PC-9 (cell line): ENCODE data around the gene PLS3. TPM values are rescaled to one million over a fixed set of nuclear protein-coding genes. Genes with fewer than 3 reads are reported as not detected.
"Not testable (repeated sequence)": the region's sequence is repeated elsewhere in the genome, so short reads cannot be mapped to it uniquely, and the experiment has no call there.

Experiments used
- BruUV-seq: library from RNA; stranded (reverse); fragments of 400-500 nt; replicated peaks from 2 replicates; lab custom pipeline; 2021; lab: Mats Ljungman, UMichigan
- CTCF ChIA-PET: fragments of 300-600 bp; sonication (Branson Sonifier 250); formaldehyde crosslinking; loops from one replicate; lab custom pipeline; 2022; ENCODE audit warnings: antibody characterized with exemption; lab: Charles Lee
- POLR2A ChIA-PET: fragments of 300-600 bp; sonication (Branson Sonifier 250); formaldehyde crosslinking; loops from one replicate; lab custom pipeline; 2022; ENCODE audit warnings: antibody characterized with exemption; ENCODE audit not compliant: unreplicated experiment; lab: Charles Lee
- DNase-seq, 2 experiments: peaks; one replicate each; pipeline versions ENCODE4 v3.0.0 to v3.0.0-alpha.2; 2015 to 2022; ENCODE audit warnings: mixed read lengths in 1 of 2
- H2AFZ ChIP-seq: fragments of 200-600 bp; sonication (generic); 2 replicates; pipeline ENCODE4 v1.8.1; 2017; ENCODE audit warnings: antibody characterized with exemption
- H3F3A ChIP-seq: fragments of 200-600 bp; sonication (generic); 2 replicates; pipeline ENCODE4 v1.8.1; 2017; ENCODE audit warnings: antibody characterized with exemption, mild to moderate bottlenecking, low read depth; ENCODE audit not compliant: insufficient read depth
- H3K27ac ChIP-seq: fragments of 200-600 bp; sonication (generic); 2 replicates; pipeline ENCODE4 v1.6.1; 2016; ENCODE audit warnings: mixed run types
- H3K27me3 ChIP-seq: fragments of 200-600 bp; sonication (generic); 2 replicates; pipeline ENCODE4 v1.6.1; 2016; ENCODE audit warnings: low read depth, mixed run types; ENCODE audit not compliant: insufficient read depth
- H3K36me3 ChIP-seq: fragments of 200-600 bp; sonication (generic); 2 replicates; pipeline ENCODE4 v1.6.1; 2016; ENCODE audit warnings: low read depth, mixed run types
- H3K4me1 ChIP-seq: fragments of 200-600 bp; sonication (generic); replicated peaks from 2 replicates; pipeline ENCODE4 v1.6.1; 2016; ENCODE audit warnings: mixed run types; ENCODE audit not compliant: insufficient read depth
- H3K4me2 ChIP-seq: fragments of 200-600 bp; sonication (generic); 2 replicates; pipeline ENCODE4 v1.6.1; 2017; ENCODE audit warnings: mixed run types
- H3K4me3 ChIP-seq: fragments of 200-600 bp; sonication (generic); 2 replicates; pipeline ENCODE4 v1.6.1; 2016; ENCODE audit warnings: mixed run types
- H3K79me2 ChIP-seq: fragments of 200-600 bp; sonication (generic); 2 replicates; pipeline ENCODE4 v1.6.1; 2017; ENCODE audit warnings: low read depth, mixed run types
- H3K9me2 ChIP-seq: fragments of 200-600 bp; sonication (generic); 2 replicates; pipeline ENCODE4 v1.8.1; 2017; ENCODE audit warnings: mild to moderate bottlenecking; ENCODE audit not compliant: insufficient read depth
- H3K9me3 ChIP-seq: fragments of 200-600 bp; sonication (generic); 2 replicates; pipeline ENCODE4 v1.8.1; 2016; ENCODE audit warnings: low read depth; ENCODE audit not compliant: insufficient read depth
- H4K20me1 ChIP-seq: fragments of 200-600 bp; sonication (generic); 2 replicates; pipeline ENCODE4 v1.8.1; 2017; ENCODE audit not compliant: insufficient read depth
- EZH2 ChIP-seq: fragments of 200-600 bp; sonication (generic); IDR thresholded peaks from 2 replicates; pipeline ENCODE4 v1.8.0; 2017; ENCODE audit warnings: antibody characterized with exemption, low read depth
- intact Hi-C: fragments of 100-400 bp; cut with micrococcal nuclease; formaldehyde crosslinking; loops from one replicate; pipeline ENCODE4 v1.10.0; 2022; ENCODE audit not compliant: unreplicated experiment
- total RNA-seq: library from RNA; stranded (reverse); gene quantifications from 2 replicates; pipeline ENCODE4 v1.2.3, GENCODE V29; 2021
- TF ChIP-seq, protein P1 (sequence below): fragments of 200-600 bp; sonication (generic); conservative IDR thresholded peaks from 2 replicates; pipeline ENCODE4 v1.6.1; 2017; ENCODE audit warnings: mixed run types, antibody characterized with exemption, mild to moderate bottlenecking, moderate library complexity

Gene PLS3
- total RNA-seq, 1 experiment from 2014 or later = 257 TPM

DNA sequence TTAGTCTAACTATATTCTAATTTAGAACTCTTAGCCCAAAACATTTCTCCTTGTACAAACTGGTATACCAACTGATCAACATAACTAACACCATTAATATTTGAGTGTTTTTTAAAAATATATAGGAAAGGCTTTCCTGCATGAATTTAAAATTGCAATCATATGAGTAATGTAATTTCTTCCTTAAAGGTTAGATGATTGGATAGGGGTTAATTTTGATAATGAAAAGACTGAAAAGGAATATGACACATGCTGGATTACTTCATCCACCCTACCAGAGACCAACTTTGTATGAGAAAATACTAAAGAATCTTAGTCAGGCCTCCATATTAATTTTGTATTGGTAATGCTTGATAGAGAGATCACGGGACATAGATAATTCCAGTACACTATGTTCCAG, 25.1 kb upstream of the PLS3 start:
- no peak overlapping the region for H3K27ac ChIP-seq
- ChIA-PET CTCF (no interaction called here), POLR2A (no interaction called here)
- H3K4me3 ChIP-seq = no peak overlapping the region
- no peak for DNase-seq
- no peaks in the 10 kb centered on the region for H3K9me3 ChIP-seq
- no peaks in the 10 kb centered on the region for H3F3A ChIP-seq
- TF ChIP-seq, protein P1, sequence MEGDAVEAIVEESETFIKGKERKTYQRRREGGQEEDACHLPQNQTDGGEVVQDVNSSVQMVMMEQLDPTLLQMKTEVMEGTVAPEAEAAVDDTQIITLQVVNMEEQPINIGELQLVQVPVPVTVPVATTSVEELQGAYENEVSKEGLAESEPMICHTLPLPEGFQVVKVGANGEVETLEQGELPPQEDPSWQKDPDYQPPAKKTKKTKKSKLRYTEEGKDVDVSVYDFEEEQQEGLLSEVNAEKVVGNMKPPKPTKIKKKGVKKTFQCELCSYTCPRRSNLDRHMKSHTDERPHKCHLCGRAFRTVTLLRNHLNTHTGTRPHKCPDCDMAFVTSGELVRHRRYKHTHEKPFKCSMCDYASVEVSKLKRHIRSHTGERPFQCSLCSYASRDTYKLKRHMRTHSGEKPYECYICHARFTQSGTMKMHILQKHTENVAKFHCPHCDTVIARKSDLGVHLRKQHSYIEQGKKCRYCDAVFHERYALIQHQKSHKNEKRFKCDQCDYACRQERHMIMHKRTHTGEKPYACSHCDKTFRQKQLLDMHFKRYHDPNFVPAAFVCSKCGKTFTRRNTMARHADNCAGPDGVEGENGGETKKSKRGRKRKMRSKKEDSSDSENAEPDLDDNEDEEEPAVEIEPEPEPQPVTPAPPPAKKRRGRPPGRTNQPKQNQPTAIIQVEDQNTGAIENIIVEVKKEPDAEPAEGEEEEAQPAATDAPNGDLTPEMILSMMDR = no peak
- no peak for TF ChIP-seq EZH2
- no peaks in the 10 kb centered on the region for H3K4me1 ChIP-seq
- no peaks in the 10 kb centered on the region for H3K9me2 ChIP-seq
- intact Hi-C loops = no loop called here
- H3K27me3 ChIP-seq = no peaks in the 10 kb centered on the region
- no TSS peak for BruUV-seq
- H3K4me2 ChIP-seq = no peak overlapping the region
- H4K20me1 ChIP-seq = no peaks in the 10 kb centered on the region
- H3K79me2 ChIP-seq = no peaks in the 10 kb centered on the region
- no peaks in the 10 kb centered on the region for H3K36me3 ChIP-seq
- no peak overlapping the region for H2AFZ ChIP-seq

DNA sequence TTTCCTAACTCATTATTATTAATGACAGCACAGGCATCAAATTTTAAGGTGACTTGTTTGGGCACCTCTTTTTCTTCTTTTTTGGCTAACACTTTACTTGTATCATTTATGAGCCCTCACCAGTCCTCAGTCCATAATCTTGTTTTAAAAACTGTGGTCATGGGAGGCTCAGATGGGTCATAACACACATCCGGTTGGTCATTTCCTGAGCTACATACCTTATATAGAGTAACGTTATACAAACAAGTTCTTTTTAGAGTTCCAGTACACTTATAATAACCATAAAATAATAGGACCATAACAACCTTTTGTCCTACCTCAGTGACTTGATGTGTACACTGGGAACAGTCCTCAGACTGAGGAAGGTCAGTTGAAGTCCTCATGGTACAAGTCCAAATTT, 21.1 kb upstream of the PLS3 start:
- no peaks in the 10 kb centered on the region for H3K9me3 ChIP-seq
- H3K79me2 ChIP-seq = no peaks in the 10 kb centered on the region
- DNase-seq = no peak
- POLR2A ChIA-PET = no interaction called here
- no peaks in the 10 kb centered on the region for H4K20me1 ChIP-seq
- BruUV-seq = no TSS peak
- H3K4me2 ChIP-seq = no peak overlapping the region
- no peak overlapping the region for H3K27ac ChIP-seq
- no peaks in the 10 kb centered on the region for H3K9me2 ChIP-seq
- no peaks in the 10 kb centered on the region for H3K27me3 ChIP-seq
- no peak overlapping the region for H3K4me3 ChIP-seq
- TF ChIP-seq, protein P1 = no peak
- no peak for TF ChIP-seq EZH2
- H3F3A ChIP-seq = no peaks in the 10 kb centered on the region
- no peak overlapping the region for H2AFZ ChIP-seq
- intact Hi-C loops = no loop called here
- no peaks in the 10 kb centered on the region for H3K4me1 ChIP-seq
- no peaks in the 10 kb centered on the region for H3K36me3 ChIP-seq
- CTCF ChIA-PET = no interaction called here

DNA sequence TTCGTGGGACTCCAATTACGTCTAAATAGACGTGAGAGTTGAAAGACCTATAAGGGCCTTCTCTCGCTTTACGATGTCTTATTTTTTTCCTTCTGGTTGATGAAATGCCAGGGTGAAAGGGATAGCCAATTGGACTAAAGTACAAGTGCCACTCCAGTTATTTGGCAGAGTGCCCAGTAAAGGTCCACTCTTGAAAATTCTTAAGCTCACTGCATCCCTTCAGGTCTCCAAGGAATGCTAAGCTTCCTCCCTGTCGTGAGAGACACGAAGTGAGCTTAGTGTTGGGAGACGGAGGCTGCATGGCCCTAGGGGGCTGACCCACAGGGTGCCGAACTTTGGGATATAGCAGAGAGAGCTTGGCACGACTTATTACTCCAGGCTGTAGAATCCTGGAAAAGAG, 19.9 kb upstream of the PLS3 start:
- POLR2A ChIA-PET, H3K79me2 ChIP-seq, H2AFZ ChIP-seq, BruUV-seq, intact Hi-C loops, H3F3A ChIP-seq, DNase-seq, H3K9me2 ChIP-seq, H3K27me3 ChIP-seq, H3K4me2 ChIP-seq, H3K4me1 ChIP-seq, H3K27ac ChIP-seq, CTCF ChIA-PET, H3K9me3 ChIP-seq, H3K4me3 ChIP-seq, H3K36me3 ChIP-seq, H4K20me1 ChIP-seq: not testable (repeated sequence)

DNA sequence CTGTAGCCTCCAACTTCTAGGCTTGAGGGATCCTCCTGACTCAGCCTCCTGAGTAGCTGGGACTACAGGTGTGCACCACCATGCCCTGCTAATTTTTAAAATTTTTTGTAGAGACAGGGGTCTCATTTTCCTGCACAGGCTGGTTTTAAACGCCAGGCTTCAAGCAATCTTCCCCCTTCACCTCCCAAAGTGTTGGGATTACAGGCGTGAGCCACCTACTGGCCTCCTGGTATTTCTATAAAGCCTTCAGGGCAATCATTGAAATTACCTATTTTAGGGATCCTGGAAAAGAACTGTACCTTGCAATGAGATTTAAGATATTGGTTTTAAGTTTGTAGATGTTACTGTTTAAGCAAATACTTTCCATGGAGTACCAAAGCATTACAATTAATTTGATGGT, 13.5 kb upstream of the PLS3 start:
- ChIA-PET CTCF (no interaction called here), POLR2A (no interaction called here)
- H3K9me2 ChIP-seq = no peaks in the 10 kb centered on the region
- no peak for TF ChIP-seq EZH2
- TF ChIP-seq, protein P1 = peak; percentile 51
- no peaks in the 10 kb centered on the region for H3K27me3 ChIP-seq
- H3K4me3 ChIP-seq = no peak overlapping the region
- no peak overlapping the region for H3K27ac ChIP-seq
- no peaks in the 10 kb centered on the region for H3F3A ChIP-seq
- no peaks in the 10 kb centered on the region for H3K36me3 ChIP-seq
- DNase-seq = no peak
- H2AFZ ChIP-seq = no peak overlapping the region
- BruUV-seq = no TSS peak
- no peaks in the 10 kb centered on the region for H3K9me3 ChIP-seq
- H3K4me1 ChIP-seq = no peaks in the 10 kb centered on the region
- H3K79me2 ChIP-seq = no peaks in the 10 kb centered on the region
- H4K20me1 ChIP-seq = no peaks in the 10 kb centered on the region
- intact Hi-C loops = no loop called here
- no peak overlapping the region for H3K4me2 ChIP-seq
